Parathyroid adenoma (tissue), 2 donors: ENCODE results near the gene RND1.

Experiments
- H2AFZ ChIP-seq: fragments of 300-600 bp; sonication (generic); one replicate; pipeline ENCODE4 v1.7.0; 2017; ENCODE audit warnings: antibody characterized with exemption, mild to moderate bottlenecking
- H3K27ac ChIP-seq: fragments of 300-600 bp; sonication (generic); one replicate; pipeline ENCODE4 v1.7.0; 2017
- H3K27me3 ChIP-seq: fragments of 300-600 bp; sonication (generic); one replicate; pipeline ENCODE4 v1.7.0; 2017; ENCODE audit warnings: low read length; ENCODE audit not compliant: control insufficient read depth, insufficient read depth
- H3K36me3 ChIP-seq: fragments of 300-600 bp; sonication (generic); one replicate; pipeline ENCODE4 v1.7.0; 2017; ENCODE audit warnings: low read length; ENCODE audit not compliant: control insufficient read depth, insufficient read depth
- H3K4me1 ChIP-seq: fragments of 300-600 bp; sonication (generic); one replicate; pipeline ENCODE4 v1.7.0; 2017; ENCODE audit warnings: control low read depth
- H3K4me2 ChIP-seq: fragments of 300-600 bp; sonication (generic); one replicate; pipeline ENCODE4 v1.7.0; 2017; ENCODE audit warnings: low read length
- H3K4me3 ChIP-seq: fragments of 300-600 bp; sonication (generic); one replicate; pipeline ENCODE4 v1.7.0; 2017; ENCODE audit warnings: low read depth, low read length
- H3K79me2 ChIP-seq: fragments of 300-600 bp; sonication (generic); one replicate; pipeline ENCODE4 v1.7.0; 2017; ENCODE audit warnings: control low read depth
- H3K9ac ChIP-seq: fragments of 300-600 bp; sonication (generic); one replicate; pipeline ENCODE4 v1.7.0; 2017; ENCODE audit warnings: mild to moderate bottlenecking
- H3K9me3 ChIP-seq: fragments of 300-600 bp; sonication (generic); one replicate; pipeline ENCODE4 v1.7.0; 2017; ENCODE audit warnings: low read length; ENCODE audit not compliant: control insufficient read depth
- CTCF ChIP-seq: fragments of 300-600 bp; sonication (generic); IDR thresholded peaks from one replicate; pipeline ENCODE4 v1.7.0; 2017; ENCODE audit warnings: antibody characterized with exemption, mild to moderate bottlenecking
- donor health status: primary hyperparathyroidism.

The RND1 gene

GRCh38 chr12:48873096-48873495, 7.4 kb upstream of the RND1 start:
- Histone ChIP-seq H3K4me2 (no peak overlapping the region), H3K27me3 (no peaks in the 10 kb centered on the region), H3K79me2 (no peaks in the 10 kb centered on the region), H3K27ac (no peak overlapping the region), H3K36me3 (no peaks in the 10 kb centered on the region), H3K9me3 (no peaks in the 10 kb centered on the region), H3K4me3 (no peak overlapping the region), H2AFZ (no peak overlapping the region), H3K9ac (no peak overlapping the region), H3K4me1 (no peaks in the 10 kb centered on the region)
- no peak for TF ChIP-seq CTCF

- Histone ChIP-seq H3K4me3 (no peak overlapping the region), H3K4me2 (no peak overlapping the region), H3K27ac (no peak overlapping the region), H3K79me2 (no peaks in the 10 kb centered on the region), H3K27me3 (no peaks in the 10 kb centered on the region), H3K36me3 (no peaks in the 10 kb centered on the region), H3K9me3 (no peaks in the 10 kb centered on the region), H3K9ac (no peak overlapping the region), H2AFZ (no peak overlapping the region), H3K4me1 (peaks cover 3% of the 10 kb centered on the region)
- TF ChIP-seq CTCF: no peak
Observed at GRCh38 chr12:48869191-48869590, 3.5 kb upstream of the RND1 start.

- Histone ChIP-seq H3K9me3 (no peaks in the 10 kb centered on the region), H3K4me1 (peaks cover 3% of the 10 kb centered on the region), H3K79me2 (no peaks in the 10 kb centered on the region), H2AFZ (no peak overlapping the region), H3K9ac (no peak overlapping the region), H3K4me3 (no peak overlapping the region), H3K27ac (no peak overlapping the region), H3K36me3 (no peaks in the 10 kb centered on the region), H3K4me2 (no peak overlapping the region), H3K27me3 (no peaks in the 10 kb centered on the region)
- TF ChIP-seq CTCF: no peak
Observed at GRCh38 chr12:48868451-48868850, 2.8 kb upstream of the RND1 start.

- Histone ChIP-seq H3K9me3 (no peaks in the 10 kb centered on the region), H3K27ac (no peak overlapping the region), H3K4me3 (peak overlapping the region; percentile 57), H3K79me2 (no peaks in the 10 kb centered on the region), H3K4me2 (peak overlapping the region; percentile 64), H2AFZ (peak overlapping the region; percentile 86), H3K9ac (no peak overlapping the region), H3K27me3 (no peaks in the 10 kb centered on the region), H3K36me3 (no peaks in the 10 kb centered on the region), H3K4me1 (peaks cover 3% of the 10 kb centered on the region)
- no peak for TF ChIP-seq CTCF
Observed at GRCh38 chr12:48866052-48866711, 512 bp upstream of the RND1 start.

- no peak for TF ChIP-seq CTCF
- Histone ChIP-seq H3K27ac (no peak overlapping the region), H3K4me3 (no peak overlapping the region), H3K4me1 (peaks cover 3% of the 10 kb centered on the region), H2AFZ (no peak overlapping the region), H3K27me3 (no peaks in the 10 kb centered on the region), H3K79me2 (no peaks in the 10 kb centered on the region), H3K9me3 (no peaks in the 10 kb centered on the region), H3K9ac (no peak overlapping the region), H3K36me3 (no peaks in the 10 kb centered on the region), H3K4me2 (no peak overlapping the region)
Observed at GRCh38 chr12:48863291-48863690, 2.4 kb downstream of the RND1 start.
